Measurements from ENCODE around the gene TENM4.

GRCh38 chr11:79427126-79427525 is 13.7 kb downstream of the TENM4 start:
- TF ChIP-seq MTA2 (IDR thresholded peaks at IDR 0.05; ENCODE audit: low read depth) (no peak), YY1 (IDR thresholded peaks at IDR 0.05; ENCODE audit: low read depth, low read length) (no peak), REST (IDR thresholded peaks at IDR 0.05; ENCODE audit: low read depth, low read length) (no peak), TBL1XR1 (IDR thresholded peaks at IDR 0.05; ENCODE audit: low read depth, low read length) (no peak), CBX5 (IDR thresholded peaks at IDR 0.05; ENCODE audit: low read depth) (no peak), MAX (IDR thresholded peaks at IDR 0.05; ENCODE audit: low read depth, low read length) (no peak), NFYB (IDR thresholded peaks at IDR 0.05; ENCODE audit: insufficient read depth, low read depth, low read length) (no peak), MLLT1 (IDR thresholded peaks at IDR 0.05) (no peak)
- TF ChIP-seq, protein P1, sequence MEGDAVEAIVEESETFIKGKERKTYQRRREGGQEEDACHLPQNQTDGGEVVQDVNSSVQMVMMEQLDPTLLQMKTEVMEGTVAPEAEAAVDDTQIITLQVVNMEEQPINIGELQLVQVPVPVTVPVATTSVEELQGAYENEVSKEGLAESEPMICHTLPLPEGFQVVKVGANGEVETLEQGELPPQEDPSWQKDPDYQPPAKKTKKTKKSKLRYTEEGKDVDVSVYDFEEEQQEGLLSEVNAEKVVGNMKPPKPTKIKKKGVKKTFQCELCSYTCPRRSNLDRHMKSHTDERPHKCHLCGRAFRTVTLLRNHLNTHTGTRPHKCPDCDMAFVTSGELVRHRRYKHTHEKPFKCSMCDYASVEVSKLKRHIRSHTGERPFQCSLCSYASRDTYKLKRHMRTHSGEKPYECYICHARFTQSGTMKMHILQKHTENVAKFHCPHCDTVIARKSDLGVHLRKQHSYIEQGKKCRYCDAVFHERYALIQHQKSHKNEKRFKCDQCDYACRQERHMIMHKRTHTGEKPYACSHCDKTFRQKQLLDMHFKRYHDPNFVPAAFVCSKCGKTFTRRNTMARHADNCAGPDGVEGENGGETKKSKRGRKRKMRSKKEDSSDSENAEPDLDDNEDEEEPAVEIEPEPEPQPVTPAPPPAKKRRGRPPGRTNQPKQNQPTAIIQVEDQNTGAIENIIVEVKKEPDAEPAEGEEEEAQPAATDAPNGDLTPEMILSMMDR (IDR thresholded peaks at IDR 0.05 in 2 of 3, conservative IDR thresholded peaks at IDR 0.05 in 1 of 3; ENCODE audit: control insufficient read depth in 2 of 3, extremely low read depth in 1 of 3, insufficient read depth in 1 of 3, low read depth in 3 of 3, low read length in 3 of 3) = no peak
